ENCODE results near the gene CDT1.

The CDT1 gene

DNA sequence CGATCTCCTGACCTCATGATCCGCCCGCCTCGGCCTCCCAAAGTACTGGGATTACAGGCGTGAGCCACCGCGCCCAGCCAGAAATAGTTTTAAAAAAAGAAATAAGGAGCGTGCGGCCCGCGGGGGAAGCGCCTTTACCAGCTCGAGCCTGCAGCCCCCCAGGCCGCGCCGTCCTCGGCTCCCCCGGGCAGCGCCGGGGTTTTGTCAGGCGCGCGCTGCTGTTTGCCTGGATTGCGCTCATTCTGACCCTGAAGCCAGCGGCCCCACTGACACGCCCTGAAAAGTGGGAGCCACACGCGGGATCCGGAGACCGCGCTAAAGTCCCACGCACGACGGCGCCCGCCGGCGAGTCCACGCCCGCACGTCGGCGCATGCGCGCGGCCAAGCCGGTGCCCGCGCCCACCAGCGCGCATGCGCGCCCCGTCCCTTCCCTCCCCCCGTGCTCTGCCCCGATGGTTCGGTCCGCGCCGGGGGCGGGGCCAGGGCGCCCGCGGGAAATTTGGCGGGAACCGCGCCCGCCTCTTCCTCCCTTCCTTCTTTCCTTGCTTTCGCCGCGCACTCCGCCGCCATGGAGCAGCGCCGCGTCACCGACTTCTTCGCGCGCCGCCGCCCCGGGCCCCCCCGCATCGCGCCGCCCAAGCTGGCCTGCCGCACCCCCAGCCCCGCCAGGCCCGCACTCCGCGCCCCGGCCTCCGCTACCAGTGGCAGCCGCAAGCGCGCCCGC is at the start of gene CDT1:
TSS of gene CDT1 (plus strand) at position 526 of the 724 bp plus-strand sequence. CDS start at position 569, 43 bp downstream.
- no peak for FAIRE-seq

DNA sequence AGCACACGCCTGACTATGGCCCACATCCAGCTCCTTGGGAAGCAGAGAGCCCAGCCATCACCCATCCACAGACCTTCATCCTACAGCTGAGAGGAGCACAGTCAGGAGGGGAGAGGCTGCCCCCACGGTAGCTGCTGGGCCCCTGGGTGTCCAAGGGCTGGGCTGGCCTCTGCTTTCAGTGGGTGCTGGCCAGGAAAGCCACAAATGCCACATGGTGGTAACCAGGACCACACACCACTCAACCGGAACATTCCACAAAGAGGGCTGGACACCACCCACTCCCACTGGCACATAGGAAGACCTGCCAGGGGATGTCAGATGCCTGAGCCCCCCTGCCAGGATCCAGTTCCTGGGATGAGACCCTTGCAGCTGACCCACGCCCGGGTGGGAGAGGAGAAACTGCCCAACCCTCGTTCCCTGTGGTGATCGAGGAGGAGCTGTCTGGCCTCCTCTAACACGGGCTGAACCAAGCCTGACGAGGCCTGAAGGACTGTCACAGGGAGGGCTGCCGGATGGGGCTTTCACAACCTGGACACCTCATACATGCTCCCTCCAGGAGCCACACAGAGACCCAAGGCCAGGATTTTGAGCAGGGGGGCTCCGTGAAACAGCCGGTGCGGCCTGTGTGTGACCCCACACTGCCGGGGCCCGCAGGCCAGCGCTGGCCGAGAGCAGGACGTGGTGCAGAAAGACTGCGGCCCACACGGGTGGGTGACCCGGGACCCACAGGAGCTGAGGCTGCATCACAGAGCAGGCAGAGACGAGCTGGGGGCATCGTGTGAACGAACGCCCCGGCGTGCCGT is 49.3 kb upstream of the CDT1 start:
- no peak for FAIRE-seq

DNA sequence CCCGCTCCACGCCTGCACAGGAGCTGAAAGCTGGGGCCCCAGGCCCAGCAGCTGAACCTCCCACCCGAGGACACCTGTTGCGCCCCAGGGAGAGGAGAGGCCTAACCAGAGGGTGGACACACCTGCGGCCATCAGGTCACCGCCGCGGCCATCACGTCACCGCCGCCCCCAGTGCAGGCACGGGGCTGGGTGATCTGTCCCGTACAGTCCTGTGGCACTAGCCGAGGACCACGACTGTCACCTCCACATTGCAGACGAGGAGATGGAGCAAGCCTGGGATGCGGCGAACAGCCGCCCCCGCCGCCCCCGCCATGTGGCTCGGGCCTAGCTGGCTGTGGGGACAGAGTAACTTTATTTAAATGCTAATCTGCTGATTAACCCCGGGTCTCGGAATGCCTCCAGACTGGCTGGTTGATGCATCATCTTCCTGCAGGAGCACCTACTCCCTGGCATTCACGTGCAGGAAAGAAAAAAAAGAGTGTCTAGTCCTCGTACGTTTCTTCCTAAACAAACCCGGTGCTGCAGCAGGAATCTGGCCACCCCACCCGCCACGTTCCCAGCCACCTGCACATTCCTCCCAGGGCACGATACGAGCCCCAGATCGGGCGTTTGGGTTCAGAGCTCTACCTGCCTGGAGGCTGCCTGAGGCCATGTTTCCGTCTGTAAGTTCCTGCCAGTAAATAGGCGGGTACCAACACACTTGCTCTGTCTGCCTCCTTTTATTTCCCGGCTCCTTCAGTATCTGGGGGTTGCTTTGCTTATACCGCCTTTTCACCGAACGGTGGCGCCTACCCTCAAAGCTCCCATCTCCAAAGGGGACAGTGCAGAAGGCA is 48.5 kb upstream of the CDT1 start:
- no peak for FAIRE-seq

DNA sequence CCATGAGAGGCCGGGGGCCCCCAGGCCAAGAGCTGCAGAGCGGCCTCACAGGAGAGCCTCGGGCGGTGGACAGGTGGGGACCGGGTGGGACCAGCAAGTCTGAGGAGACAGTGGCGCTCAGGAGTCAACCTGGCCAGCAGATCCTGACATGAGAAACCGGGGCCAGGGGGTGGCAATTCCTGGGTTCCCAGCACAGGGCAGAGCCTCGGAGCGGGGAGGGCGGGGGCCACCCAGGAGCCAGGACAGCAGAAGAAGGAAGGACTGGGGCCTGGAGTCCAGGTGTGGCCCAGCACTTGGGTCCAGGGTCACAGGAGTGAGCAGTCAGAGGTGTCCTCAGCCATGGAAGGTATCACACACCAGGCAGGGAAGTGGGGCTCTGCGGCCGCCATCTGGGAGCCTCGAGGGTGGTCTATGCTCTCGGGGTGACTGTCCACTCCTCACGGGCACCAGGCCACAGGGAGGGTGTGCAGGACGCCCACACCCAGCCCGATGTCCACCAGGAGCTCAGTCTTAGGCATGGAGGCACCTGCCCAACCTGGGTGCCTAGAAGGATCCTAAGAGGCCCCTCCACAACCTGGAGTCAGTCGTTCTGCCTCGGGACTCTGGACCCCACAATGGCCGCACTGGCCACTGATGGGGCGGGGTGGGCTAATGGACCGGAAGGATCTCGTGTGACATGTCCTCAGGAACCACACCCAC is 47.7 kb upstream of the CDT1 start:
- FAIRE-seq = no peak

DNA sequence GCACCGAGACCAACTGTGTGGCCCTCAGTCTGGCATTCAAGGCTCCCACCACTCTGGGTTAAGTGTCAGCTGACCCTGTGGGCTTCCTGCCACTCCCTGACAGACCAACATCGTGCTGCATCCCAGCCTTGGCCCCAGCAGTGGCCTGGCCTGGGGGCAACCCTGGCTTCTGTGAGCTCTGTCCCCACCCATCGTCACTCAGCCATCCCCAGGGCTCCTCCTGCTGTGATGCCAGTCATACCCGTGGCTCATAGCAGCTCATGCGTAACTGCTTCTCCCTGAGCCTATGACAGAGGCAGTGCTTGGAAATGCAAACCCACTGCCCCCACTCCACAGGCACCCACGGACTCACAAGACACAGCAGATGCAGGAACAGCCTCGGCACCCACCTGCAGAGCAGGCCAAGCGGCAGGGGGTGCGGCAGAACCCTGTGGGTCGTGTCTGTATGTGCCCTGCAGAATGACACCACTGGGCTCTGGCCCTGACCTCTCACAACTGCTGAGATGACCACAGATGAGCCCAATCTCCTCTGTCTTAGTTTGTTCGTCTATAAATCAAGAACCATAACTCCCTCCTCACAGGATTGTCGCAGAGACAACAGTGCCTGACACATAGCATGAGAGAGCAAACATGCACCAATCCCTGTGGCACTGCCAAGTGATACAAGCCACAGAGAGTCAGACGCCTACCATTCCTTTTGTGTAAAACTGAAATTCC is 45.2 kb upstream of the CDT1 start:
- FAIRE-seq = no peak

DNA sequence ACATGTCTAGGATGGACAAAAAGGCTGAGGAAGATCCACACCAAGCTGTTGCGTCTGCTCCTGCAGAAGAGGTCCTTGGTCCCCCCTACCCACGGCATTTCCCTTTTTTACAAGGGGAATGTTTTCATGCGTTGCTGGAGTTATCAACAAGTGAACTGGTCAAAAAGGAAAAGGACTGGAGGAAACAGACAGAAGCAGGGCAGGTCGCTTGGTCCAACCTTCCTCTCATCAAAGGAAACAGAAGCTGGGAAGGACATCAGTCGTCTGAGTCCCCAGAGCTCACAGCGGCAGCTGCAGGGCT is 44.7 kb upstream of the CDT1 start:
- FAIRE-seq = no peak

DNA sequence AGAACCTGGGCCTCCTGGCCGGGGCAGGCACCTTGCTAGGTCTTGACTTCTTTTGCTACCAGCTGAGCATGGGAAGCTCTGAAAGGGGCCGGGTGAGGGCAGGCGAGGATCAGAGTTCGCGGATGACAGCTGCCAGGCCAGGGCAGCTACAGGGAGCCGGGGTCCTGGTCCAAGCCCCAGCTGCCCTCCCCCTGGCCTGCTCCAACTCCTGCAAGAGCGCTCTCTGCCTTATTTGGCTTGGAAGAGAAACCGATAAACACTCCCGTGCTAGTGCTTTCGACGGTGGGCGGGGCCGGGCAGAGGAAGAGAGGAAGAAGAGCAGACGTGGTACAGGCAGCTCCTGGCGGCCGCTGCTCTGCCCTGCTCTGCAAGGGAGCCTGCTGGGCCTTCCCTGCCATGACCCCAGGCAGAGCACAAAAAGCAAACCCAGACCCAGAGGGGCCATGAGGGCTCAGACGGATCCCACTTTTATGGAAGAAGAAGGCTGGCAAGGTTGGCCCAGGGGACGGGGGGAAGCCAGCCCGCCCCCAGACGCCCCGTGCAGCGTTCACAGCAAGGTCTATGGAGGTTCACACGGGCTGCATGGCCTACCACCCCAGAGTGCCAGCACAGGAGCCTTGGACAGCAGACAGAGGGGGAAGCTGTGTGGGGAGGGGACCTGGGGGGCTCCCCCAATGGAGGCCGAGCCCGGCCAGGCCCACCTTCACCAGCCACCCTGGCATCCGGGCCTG is 44.2 kb upstream of the CDT1 start:
- no peak for FAIRE-seq

DNA sequence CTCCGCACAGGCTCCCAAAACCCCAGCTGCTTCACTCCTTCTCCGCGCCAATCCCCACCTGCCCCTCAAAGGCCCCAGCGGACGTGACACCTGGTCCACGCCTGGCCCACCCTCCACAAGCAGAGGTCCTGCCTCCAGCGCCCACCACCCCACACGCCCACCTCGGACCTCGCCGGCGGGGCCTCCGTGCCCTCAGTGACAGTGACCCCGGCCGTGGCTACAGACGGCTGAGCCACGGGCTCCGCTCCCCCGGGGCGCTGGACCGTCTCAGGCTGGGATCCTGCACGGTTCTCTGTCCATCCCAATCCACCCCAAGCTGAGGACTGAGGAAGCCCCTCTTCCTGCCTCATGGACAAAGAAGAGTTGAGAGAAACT is 43.6 kb upstream of the CDT1 start:
- no peak for FAIRE-seq

DNA sequence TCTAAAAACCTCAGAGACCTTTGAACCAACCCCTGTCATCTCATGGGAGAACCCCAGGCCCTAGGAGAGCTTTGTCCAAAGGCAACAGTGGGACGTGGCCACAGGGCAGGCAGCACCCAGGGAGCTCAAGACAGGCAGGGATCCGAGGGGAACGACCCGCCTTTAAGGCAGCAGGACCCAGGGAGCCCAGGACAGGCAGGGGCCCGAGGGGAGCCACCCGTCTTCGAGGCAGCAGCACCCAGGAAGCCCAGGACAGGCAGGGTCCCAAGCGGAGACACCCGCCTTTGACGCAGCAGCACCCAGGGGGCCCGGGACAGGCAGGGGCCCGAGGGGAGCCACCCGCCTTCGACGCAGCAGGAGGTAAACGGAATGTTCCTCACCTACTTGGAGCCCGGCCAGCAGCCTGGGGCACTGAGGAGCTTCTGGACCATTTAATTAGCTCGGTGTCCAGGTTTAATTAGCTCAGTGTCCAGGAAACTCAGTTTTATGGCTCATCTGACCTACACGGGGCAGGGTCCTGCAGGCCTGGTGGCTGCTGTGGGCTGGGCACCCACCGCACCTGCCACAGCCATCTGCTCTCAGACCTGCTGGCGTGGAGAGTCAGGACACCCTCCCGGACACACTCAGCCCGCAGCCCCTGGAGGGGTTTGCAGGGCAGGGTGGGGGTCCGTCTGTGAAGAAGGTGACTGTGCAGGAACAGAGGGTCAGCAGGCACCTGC is 43.0 kb upstream of the CDT1 start:
- FAIRE-seq = no peak

DNA sequence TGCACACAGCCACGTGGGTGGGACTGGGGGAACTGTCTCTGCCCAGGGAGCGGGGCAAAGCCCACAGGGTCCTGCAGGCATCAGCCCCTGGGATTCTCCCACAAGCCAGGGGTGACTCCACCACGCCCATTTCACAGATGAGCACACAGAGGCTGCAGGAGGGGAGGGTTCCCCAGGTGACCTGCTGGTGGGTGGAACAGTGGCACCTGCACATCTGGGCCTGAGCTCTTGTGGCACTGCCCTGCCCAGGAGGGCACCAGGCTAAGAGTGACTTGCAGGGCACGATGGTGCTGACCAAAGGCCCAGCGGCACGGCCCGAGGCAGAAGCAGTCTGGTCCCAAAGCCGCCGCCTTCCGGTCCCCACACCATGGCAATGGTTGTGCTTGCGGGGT is 42.5 kb upstream of the CDT1 start:
- no peak for FAIRE-seq

DNA sequence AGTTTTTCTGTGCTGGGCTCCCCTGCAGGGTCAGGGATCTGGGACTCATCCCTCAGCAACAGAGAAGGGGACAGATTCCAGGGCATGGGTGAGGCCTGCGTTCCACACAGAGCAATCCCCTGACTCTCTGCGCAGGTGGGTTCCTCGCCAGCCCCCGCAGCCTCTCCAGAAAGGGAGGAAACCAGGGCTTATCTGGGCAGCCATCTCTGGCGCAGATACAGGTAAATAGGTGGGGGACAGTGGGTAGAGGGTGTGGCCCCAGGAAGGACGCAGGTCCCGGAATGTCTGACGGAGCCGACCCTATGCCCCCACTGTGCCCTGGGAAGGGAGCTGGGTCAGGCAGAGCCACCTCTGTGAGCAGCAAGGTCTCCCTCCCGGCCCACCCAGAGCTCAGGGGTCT is 41.8 kb upstream of the CDT1 start:
- FAIRE-seq = no peak

DNA sequence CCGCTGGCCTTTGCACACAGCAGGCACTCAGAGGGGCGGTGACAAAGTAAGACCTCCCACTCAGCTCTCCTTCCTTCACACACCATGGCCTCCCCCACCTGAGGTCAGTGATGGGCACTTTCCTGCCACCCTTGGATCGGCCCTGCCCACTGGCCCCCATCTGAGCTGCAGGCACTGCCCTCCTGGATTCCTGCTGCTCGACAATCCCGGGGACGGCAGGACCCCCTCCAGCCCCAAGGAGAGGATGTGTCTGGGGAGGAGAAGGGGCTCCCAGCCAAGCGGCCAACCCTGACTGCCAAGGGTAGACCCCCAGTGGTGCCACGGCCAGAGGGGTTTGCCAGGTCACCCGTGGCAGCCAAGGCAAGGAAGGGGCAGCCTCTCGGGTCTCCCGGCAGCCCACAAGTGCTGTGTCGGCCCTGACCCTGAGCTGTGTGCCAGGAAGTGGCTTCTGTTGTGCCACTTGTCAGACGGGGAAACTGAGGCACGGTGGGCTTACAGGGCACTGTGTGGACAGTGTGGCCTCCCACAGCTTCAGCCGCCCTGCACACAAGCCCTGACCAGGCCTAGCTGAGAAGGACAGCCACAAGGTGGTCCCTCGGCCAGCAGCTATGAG is 41.2 kb upstream of the CDT1 start:
- FAIRE-seq = no peak

DNA sequence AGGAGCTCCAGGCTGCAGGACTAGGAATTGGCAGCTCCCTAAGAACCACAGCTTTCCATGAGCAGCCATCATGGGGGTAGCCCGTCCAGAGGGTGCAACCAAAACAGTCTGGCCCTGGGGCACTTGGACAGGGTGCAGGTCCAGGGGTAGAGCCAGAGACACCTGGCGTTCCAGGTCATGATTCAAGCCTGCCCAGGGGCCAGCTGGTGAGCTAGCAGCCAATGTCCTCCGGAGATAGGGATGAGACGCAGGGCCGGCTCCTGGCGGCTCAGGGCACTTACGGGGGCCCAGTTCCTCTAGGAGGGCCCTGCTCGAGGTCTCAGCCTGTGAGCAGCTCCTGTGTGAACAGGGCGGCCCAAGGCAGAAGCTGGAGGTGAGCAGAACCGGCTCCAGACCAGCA is 40.6 kb upstream of the CDT1 start:
- no peak for FAIRE-seq

DNA sequence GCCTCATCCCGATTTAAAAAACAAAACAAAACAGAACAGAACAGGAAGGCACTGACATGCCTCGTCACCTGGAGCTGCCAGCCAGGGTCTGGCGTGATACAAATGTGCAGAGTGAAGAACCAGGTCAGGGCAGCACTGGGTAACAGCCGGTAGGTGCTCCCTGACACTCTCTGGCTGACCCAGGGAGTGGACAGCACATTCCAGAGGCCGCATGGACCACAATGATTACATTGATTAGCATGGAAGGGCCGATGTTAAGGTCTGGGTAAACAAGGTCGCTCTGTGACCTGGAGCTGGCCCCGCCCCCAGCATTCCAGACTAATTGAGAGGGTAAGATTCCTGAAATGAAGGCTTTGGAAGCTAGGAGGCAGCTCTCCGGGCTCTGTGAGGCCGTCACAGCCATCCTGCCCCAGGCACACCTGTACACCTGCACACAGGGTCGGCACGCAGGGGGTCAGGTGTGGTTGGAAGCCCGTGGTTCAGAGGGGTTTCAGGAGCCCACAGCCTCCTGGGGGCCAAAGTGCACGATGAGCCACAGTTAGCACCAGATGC is 40.0 kb upstream of the CDT1 start:
- FAIRE-seq = no peak

DNA sequence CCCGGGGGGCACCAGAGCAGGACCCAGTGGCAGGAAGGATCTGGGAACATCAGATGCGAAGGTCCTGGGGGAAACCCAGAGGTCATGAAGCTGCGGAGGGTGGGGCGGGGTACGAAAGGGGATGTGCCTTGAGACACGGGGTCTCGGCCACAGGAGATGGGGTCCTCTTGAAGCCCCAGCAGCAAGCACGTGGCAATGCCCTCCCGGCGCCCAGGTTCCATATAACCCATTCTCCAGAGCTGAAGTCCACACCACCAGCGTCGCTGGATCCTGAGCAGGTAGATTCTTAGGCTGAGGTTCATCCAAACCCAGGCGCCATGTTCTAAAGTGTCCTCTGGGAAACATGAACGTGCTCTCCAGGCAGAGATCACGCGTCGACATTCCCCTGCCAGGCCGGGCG is 39.5 kb upstream of the CDT1 start:
- FAIRE-seq = no peak

DNA sequence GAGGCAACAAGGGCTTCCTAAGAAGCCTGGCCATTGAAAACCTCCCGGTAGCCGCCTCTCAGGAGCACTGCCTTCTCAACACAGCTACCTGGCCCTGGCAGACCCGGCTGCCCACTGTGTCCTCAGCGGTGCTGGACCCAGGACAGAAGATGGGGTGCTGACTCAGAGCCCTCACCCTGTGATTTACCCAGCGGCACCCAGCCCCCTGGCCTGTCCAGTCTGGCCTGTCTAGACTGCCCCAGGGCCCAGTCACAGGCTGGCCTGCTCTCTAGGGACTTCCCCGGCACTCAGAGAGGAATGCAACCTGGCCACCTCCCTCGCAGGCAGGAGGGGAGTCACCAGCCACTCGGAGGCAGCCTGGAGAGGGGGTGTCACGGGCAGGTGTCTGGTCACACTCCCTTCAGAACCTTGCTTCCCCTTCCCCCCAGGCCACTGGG is 38.7 kb upstream of the CDT1 start:
- no peak for FAIRE-seq

DNA sequence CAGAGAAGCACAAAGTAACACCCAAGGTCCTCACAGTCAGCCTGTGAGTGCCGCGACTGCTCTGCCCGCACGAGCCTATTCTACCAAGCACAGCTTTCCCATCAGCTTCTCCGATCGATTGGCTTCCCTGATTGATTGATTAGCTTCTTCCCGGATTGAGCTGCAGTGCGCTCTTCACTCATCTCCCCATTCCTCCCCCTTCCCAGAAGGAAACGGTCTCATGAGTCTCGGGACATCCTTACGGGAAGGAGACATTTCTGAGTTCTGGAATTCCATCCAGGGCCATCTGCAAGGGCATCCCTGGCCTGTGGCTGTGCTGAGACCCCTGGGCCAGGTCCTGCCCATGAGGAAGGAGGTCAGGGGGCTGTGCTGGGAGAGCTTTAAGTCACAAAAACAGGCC is 36.6 kb upstream of the CDT1 start:
- FAIRE-seq = no peak

DNA sequence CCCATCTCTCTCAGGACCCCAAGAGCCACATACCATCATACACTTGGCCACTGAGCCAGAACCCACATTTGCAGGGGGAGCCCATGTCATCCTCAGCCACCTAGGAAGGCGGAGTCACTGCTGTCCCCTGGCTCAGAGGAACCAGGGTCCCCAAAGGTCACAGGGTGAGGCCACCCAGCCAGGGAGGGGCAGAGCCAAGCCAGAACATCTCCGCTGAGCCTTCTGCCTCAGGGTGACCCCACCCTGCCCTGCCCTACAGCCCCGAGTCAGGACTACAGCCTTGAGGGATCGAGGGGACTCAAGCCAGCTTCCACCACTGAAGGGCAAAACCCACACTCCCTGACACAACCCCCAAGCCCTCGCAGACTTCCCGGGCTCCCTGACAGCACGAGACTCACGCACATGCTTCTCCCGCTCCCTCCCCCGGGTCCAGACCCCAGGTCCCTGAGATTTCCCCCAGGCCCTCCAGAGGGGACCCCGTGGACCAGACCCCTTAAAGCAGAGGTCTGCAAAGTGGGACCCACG is 36.0 kb upstream of the CDT1 start:
- no peak for FAIRE-seq

DNA sequence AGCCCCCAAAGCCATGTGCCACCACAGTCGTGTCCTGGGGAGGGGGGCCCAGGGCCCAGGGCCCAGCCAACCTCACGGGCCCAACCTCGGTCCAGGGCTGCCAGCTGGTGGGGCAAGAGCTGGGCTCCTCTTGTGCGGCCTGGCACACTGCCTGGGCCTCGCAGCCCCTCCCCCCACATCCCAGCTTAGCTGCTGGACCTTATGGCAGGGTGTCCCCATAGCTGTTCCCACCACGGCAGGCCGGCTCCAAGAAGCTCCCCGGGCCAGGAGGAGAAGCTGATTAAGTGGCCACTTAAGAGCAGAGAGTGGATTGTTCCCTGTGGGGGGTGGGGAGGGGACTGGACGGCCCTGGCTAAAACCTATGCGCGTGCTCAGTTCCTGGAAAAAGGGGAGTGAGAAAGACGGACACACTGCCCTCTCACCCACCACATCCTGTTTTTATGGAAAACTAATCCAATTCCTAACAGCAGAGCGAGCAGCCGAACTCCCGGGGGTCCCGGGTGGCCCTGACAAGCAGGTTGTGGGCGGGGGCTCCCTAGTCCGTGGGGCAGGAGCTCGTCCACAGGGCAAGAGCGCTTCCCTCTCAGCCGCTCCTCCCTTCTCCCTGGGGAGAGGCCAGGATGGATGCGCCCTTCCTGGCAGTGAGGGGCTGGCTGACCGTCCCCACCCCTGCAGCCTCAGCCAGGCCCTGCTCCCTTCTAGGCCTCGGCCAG is 35.4 kb upstream of the CDT1 start:
- no peak for FAIRE-seq
